Hepatocyte (in vitro differentiated cells): ENCODE measurements around the gene LRMDA. TPM values are rescaled to one million over a fixed set of nuclear protein-coding genes. Genes with fewer than 3 reads are reported as not detected.

Experiments
- DNase-seq: peaks from one replicate; pipeline ENCODE4 v3.0.0-alpha.2; 2016; ENCODE audit warnings: low spot score
- H2AFZ ChIP-seq: fragments of 200-600 bp; sonication (generic); 2 replicates; pipeline ENCODE4 v1.6.0; 2016; ENCODE audit warnings: antibody characterized with exemption, mild to moderate bottlenecking
- H3K27ac ChIP-seq: fragments of 200-600 bp; sonication (generic); 2 replicates; pipeline ENCODE4 v1.5.1; 2016; ENCODE audit warnings: mild to moderate bottlenecking
- H3K27me3 ChIP-seq: fragments of 200-600 bp; sonication (generic); 2 replicates; pipeline ENCODE4 v1.6.1; 2016
- H3K36me3 ChIP-seq: fragments of 200-600 bp; sonication (generic); replicated peaks from 2 replicates; pipeline ENCODE4 v1.5.1; 2016; ENCODE audit warnings: low read depth; ENCODE audit not compliant: insufficient read depth
- H3K4me1 ChIP-seq: fragments of 200-600 bp; sonication (generic); 2 replicates; pipeline ENCODE4 v1.5.1; 2016; ENCODE audit warnings: mild to moderate bottlenecking, moderate library complexity; ENCODE audit not compliant: insufficient read depth
- H3K4me2 ChIP-seq: fragments of 200-600 bp; sonication (generic); 2 replicates; pipeline ENCODE4 v1.6.0; 2016
- H3K4me3 ChIP-seq: fragments of 200-600 bp; sonication (generic); 2 replicates; pipeline ENCODE4 v1.5.1; 2016; ENCODE audit warnings: mild to moderate bottlenecking
- H3K79me2 ChIP-seq: fragments of 200-600 bp; sonication (generic); 2 replicates; pipeline ENCODE4 v1.6.0; 2017; ENCODE audit warnings: mild to moderate bottlenecking
- H3K9me2 ChIP-seq: fragments of 200-600 bp; sonication (generic); replicated peaks from 2 replicates; pipeline ENCODE4 v1.6.0; 2017; ENCODE audit warnings: mild to moderate bottlenecking; ENCODE audit not compliant: insufficient read depth
- H3K9me3 ChIP-seq: fragments of 200-600 bp; sonication (generic); 2 replicates; pipeline ENCODE4 v1.5.1; 2016; ENCODE audit warnings: low read depth, mild to moderate bottlenecking
- H4K20me1 ChIP-seq: fragments of 200-600 bp; sonication (generic); 2 replicates; pipeline ENCODE4 v1.6.0; 2016; ENCODE audit warnings: mild to moderate bottlenecking; ENCODE audit not compliant: insufficient read depth, poor library complexity, severe bottlenecking
- EZH2 ChIP-seq: fragments of 200-600 bp; sonication (generic); IDR thresholded peaks from 2 replicates; pipeline ENCODE4 v1.6.1; 2016; ENCODE audit warnings: antibody characterized with exemption, mild to moderate bottlenecking, borderline replicate concordance
- EZH2phosphoT487 ChIP-seq: fragments of 200-600 bp; sonication (generic); IDR thresholded peaks from one replicate; pipeline ENCODE4 v1.6.1; 2018; ENCODE audit warnings: antibody characterized with exemption, mild to moderate bottlenecking, low read depth, moderate library complexity; ENCODE audit not compliant: unreplicated experiment, severe bottlenecking
- WGBS: methylation state at CpG from one replicate; pipeline ENCODE4 v1.1.6; 2016; ENCODE audit warnings: low lambda C conversion rate; ENCODE audit errors: missing lambda C conversion rate; 5-methylcytosine and 5-hydroxymethylcytosine counted together
- polyA plus RNA-seq: library from polyadenylated mRNA; unstranded; fragments of >200 nt; fragmentation: Nextera tagmentation; extraction: Ambion mirVana; gene quantifications from 2 replicates; pipeline ENCODE4 v1.2.1, GENCODE V29; 2016
- total RNA-seq: library from RNA; depleted of rRNA; stranded (reverse); fragments of >200 nt; gene quantifications from 2 replicates; pipeline ENCODE4 v1.2.3, GENCODE V29; 2014
- TF ChIP-seq, protein P1 (sequence below): fragments of 200-600 bp; sonication (generic); IDR thresholded peaks from 2 replicates; pipeline ENCODE4 v1.5.1; 2016; ENCODE audit warnings: antibody characterized with exemption, mild to moderate bottlenecking; ENCODE audit not compliant: poor library complexity

LRMDA gene
- total and polyA plus RNA-seq, 2 experiments from 2014 or later: 5.6 to 15.7 TPM

DNA sequence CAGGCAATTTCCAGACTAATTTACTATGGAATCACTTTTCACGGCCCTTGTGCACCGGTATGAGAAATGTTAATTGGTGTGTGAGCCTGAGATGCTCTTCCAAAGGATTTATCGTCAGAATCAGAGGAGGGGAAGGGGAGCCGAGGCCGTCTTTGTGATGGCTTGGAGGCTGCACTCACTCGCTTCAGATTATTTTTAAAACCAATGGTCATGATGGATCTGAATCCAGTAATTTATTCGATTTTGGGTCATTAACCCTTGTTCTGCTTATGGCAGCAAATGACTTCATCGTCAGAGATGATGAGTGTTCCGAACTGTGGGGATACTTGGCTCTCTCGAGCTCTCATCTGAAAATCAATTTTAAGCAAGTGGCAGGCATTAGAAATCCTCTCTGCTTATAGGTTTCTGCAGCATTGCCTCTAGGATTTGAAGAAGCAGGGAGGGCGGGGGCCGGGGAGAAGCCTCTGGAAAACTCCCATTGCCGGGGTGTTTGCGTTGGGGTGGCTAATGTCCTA is 576.3 kb downstream of the LRMDA start:
- H3K27ac ChIP-seq: peak overlapping the region; percentile 16
- H3K9me3 ChIP-seq: no peaks in the 10 kb centered on the region
- no peak overlapping the region for H3K4me2 ChIP-seq
- DNase-seq: no peak
- no peak for TF ChIP-seq EZH2phosphoT487
- TF ChIP-seq EZH2: no peak
- TF ChIP-seq, protein P1, sequence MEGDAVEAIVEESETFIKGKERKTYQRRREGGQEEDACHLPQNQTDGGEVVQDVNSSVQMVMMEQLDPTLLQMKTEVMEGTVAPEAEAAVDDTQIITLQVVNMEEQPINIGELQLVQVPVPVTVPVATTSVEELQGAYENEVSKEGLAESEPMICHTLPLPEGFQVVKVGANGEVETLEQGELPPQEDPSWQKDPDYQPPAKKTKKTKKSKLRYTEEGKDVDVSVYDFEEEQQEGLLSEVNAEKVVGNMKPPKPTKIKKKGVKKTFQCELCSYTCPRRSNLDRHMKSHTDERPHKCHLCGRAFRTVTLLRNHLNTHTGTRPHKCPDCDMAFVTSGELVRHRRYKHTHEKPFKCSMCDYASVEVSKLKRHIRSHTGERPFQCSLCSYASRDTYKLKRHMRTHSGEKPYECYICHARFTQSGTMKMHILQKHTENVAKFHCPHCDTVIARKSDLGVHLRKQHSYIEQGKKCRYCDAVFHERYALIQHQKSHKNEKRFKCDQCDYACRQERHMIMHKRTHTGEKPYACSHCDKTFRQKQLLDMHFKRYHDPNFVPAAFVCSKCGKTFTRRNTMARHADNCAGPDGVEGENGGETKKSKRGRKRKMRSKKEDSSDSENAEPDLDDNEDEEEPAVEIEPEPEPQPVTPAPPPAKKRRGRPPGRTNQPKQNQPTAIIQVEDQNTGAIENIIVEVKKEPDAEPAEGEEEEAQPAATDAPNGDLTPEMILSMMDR: no peak
- H3K4me3 ChIP-seq: no peak overlapping the region
- H3K27me3 ChIP-seq: no peaks in the 10 kb centered on the region
- no peak overlapping the region for H2AFZ ChIP-seq
- H3K36me3 ChIP-seq: no peaks in the 10 kb centered on the region
- H4K20me1 ChIP-seq: no peaks in the 10 kb centered on the region
- no peaks in the 10 kb centered on the region for H3K9me2 ChIP-seq
- no peaks in the 10 kb centered on the region for H3K79me2 ChIP-seq
- no peaks in the 10 kb centered on the region for H3K4me1 ChIP-seq
- 92% methylated on average over 14 of the region's 14 CpGs for WGBS

DNA sequence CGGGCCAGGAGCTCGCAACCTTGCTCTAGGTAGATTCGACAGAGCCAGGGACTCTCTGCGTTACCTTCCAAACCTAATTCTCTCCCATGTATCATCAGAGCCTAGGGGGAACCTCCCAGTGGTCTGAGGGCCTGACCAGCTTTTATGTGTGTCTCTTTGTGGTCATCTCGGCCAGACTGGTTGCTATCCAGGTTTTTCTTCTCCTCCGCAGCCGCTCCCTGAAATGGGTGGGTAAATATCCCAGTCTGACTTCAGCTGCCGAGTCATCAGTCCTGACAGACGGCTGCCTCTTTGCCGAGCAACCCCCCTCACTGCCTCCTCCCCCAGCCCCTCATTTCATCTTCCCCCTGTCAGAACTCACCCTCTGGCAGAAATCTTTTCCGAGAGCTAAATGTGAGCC is 578.1 kb downstream of the LRMDA start:
- Histone ChIP-seq H3K79me2 (no peaks in the 10 kb centered on the region), H2AFZ (no peak overlapping the region), H3K4me1 (no peaks in the 10 kb centered on the region), H3K4me3 (no peak overlapping the region), H3K4me2 (no peak overlapping the region), H3K27ac (no peak overlapping the region), H3K9me2 (no peaks in the 10 kb centered on the region), H4K20me1 (no peaks in the 10 kb centered on the region), H3K27me3 (no peaks in the 10 kb centered on the region), H3K9me3 (no peaks in the 10 kb centered on the region), H3K36me3 (no peaks in the 10 kb centered on the region)
- WGBS: 72% methylated on average over 11 of the region's 11 CpGs
- TF ChIP-seq EZH2phosphoT487 (no peak), EZH2 (no peak)
- no peak for DNase-seq

DNA sequence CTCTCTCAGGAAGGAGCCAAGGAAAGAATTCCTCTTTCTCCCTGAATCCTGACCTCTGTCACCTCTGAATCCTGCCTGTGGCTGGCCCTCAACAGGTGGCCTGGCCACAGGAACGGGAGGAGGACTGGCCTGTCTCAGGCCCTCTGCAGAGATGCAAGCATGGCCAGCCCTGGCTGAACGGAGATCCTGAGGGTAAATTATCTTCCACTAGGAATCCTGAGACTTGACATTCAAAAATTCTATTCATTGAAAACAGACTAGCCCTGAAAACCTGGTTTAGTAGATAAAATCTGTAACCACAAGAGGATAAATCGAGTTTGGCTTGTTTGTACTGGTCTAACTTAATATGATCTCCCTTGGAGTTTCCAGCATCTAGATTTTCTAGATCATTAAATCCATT is 579.3 kb downstream of the LRMDA start:
- Histone ChIP-seq H3K9me3 (no peaks in the 10 kb centered on the region), H3K27ac (no peak overlapping the region), H3K36me3 (no peaks in the 10 kb centered on the region), H3K27me3 (no peaks in the 10 kb centered on the region), H3K79me2 (no peaks in the 10 kb centered on the region), H2AFZ (no peak overlapping the region), H3K4me3 (no peak overlapping the region), H4K20me1 (no peaks in the 10 kb centered on the region), H3K4me1 (no peaks in the 10 kb centered on the region), H3K4me2 (no peak overlapping the region), H3K9me2 (no peaks in the 10 kb centered on the region)
- WGBS: 62% methylated on average over 3 of the region's 3 CpGs
- DNase-seq: no peak
- TF ChIP-seq, protein P1: no peak
- TF ChIP-seq EZH2phosphoT487 (no peak), EZH2 (no peak)

DNA sequence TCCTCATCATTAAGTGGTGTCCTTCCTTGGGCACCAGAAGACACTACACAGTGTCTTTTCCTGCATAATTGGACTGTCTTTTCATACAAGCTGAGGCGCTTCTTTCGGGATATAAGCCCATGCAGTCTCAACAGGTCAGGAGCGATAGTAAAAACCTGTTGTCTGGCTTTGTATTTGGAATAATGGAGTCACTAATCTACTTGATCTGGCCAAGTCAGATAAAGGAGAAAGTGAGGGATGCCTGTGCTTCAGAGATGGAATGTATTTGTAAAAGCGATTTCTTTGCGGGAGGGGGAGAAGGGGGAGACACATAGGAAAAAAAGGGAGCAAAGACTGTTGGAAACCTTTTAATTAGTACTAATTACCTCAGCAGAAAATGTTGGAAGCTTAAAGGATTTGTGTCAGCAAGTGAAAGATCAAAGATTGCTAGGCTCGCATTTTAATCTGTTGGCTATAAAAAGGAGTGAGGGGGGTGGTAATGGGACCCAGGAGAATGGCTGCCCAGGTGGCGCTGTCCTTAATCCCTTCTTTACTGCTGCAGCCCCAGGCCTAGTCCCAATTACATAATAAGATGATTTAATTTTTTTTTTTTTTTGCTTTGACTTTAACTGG is 581.4 kb downstream of the LRMDA start:
- no peak overlapping the region for H2AFZ ChIP-seq
- H3K4me3 ChIP-seq: no peak overlapping the region
- H3K27ac ChIP-seq: no peak overlapping the region
- H4K20me1 ChIP-seq: no peaks in the 10 kb centered on the region
- no peaks in the 10 kb centered on the region for H3K27me3 ChIP-seq
- no peak for DNase-seq
- H3K4me2 ChIP-seq: no peak overlapping the region
- no peaks in the 10 kb centered on the region for H3K9me3 ChIP-seq
- no peaks in the 10 kb centered on the region for H3K36me3 ChIP-seq
- H3K79me2 ChIP-seq: no peaks in the 10 kb centered on the region
- H3K9me2 ChIP-seq: no peaks in the 10 kb centered on the region
- TF ChIP-seq EZH2phosphoT487: no peak
- TF ChIP-seq EZH2: no peak
- TF ChIP-seq, protein P1: no peak
- 50% methylated on average over 7 of the region's 7 CpGs for WGBS
- H3K4me1 ChIP-seq: no peaks in the 10 kb centered on the region
